Common myeloid progenitor, CD34-positive (primary cell): ENCODE data around the gene PPP1R11.

Experiments used
- CTCF ChIA-PET: fragments of 350-600 bp; sonication (Branson Sonifier 250); formaldehyde crosslinking; loops from one replicate; lab custom pipeline; 2021; ENCODE audit warnings: antibody characterized with exemption; lab: Charles Lee
- POLR2A ChIA-PET: fragments of 350-600 bp; sonication (Branson Sonifier 250); formaldehyde crosslinking; loops from one replicate; lab custom pipeline; 2021; ENCODE audit warnings: antibody characterized with exemption; lab: Charles Lee
- DNase-seq, 3 donors: peaks; one replicate each; pipeline versions ENCODE4 v3.0.0 to v3.0.0-alpha.2; 2013
- H3K27ac ChIP-seq, 2 experiments: 1 replicate in 1 of 2; 2 replicates in 1 of 2; pipeline ENCODE4 v1.7.0; 2013; ENCODE audit warnings: inconsistent platforms in 2 of 2, low read length in 2 of 2, mild to moderate bottlenecking in 2 of 2, low read depth in 1 of 2, moderate library complexity in 1 of 2; ENCODE audit not compliant: severe bottlenecking in 2 of 2, insufficient read depth in 1 of 2, poor library complexity in 1 of 2
- H3K27me3 ChIP-seq, 5 experiments: replicated peaks in 2 of 5; 1 replicate in 3 of 5; 2 replicates in 2 of 5; pipeline versions ENCODE4 v1.6.1 to v1.7.0; 2013; ENCODE audit warnings: low read length in 4 of 5, mild to moderate bottlenecking in 2 of 5, moderate library complexity in 2 of 5, inconsistent platforms in 1 of 5; ENCODE audit not compliant: insufficient read depth in 5 of 5, control insufficient read depth in 4 of 5
- H3K36me3 ChIP-seq, 4 experiments: 1 replicate in 2 of 4; 2 replicates in 2 of 4; pipeline versions ENCODE4 v1.6.1 to v1.7.0; 2013; ENCODE audit warnings: low read length in 3 of 4, control low read depth in 1 of 4, mild to moderate bottlenecking in 1 of 4; ENCODE audit not compliant: control insufficient read depth in 4 of 4, insufficient read depth in 4 of 4
- H3K4me1 ChIP-seq, 4 experiments: 1 replicate in 3 of 4; 2 replicates in 1 of 4; pipeline versions ENCODE4 v1.6.1 to v1.7.1; 2013; ENCODE audit warnings: low read length in 3 of 4, mild to moderate bottlenecking in 3 of 4, control low read depth in 1 of 4, inconsistent platforms in 1 of 4, moderate library complexity in 1 of 4; ENCODE audit not compliant: control insufficient read depth in 4 of 4, insufficient read depth in 4 of 4; ENCODE audit errors: control extremely low read depth in 1 of 4
- H3K4me3 ChIP-seq, 7 experiments: 1 replicate in 4 of 7; 2 replicates in 3 of 7; pipeline versions ENCODE4 v1.5.1 to v1.7.0; 2013; ENCODE audit warnings: mild to moderate bottlenecking in 7 of 7, low read length in 6 of 7, moderate library complexity in 6 of 7, inconsistent platforms in 2 of 7, low read depth in 2 of 7, control low read depth in 1 of 7; ENCODE audit not compliant: insufficient read depth in 4 of 7, control insufficient read depth in 1 of 7; ENCODE audit errors: extremely low read depth in 1 of 7
- H3K9me3 ChIP-seq, 5 experiments: 1 replicate in 4 of 5; 2 replicates in 1 of 5; pipeline versions ENCODE4 v1.6.1 to v1.7.1; 2013; ENCODE audit warnings: low read length in 4 of 5, mild to moderate bottlenecking in 2 of 5, inconsistent platforms in 1 of 5, low read depth in 1 of 5, moderate library complexity in 1 of 5; ENCODE audit not compliant: control insufficient read depth in 4 of 5, insufficient read depth in 2 of 5; ENCODE audit errors: control extremely low read depth in 1 of 5
- WGBS: methylation state at CpG from one replicate; pipeline ENCODE4 v1.1.5; 2013; ENCODE audit not compliant: insufficient coverage; 5-methylcytosine and 5-hydroxymethylcytosine counted together

Gene PPP1R11

DNA sequence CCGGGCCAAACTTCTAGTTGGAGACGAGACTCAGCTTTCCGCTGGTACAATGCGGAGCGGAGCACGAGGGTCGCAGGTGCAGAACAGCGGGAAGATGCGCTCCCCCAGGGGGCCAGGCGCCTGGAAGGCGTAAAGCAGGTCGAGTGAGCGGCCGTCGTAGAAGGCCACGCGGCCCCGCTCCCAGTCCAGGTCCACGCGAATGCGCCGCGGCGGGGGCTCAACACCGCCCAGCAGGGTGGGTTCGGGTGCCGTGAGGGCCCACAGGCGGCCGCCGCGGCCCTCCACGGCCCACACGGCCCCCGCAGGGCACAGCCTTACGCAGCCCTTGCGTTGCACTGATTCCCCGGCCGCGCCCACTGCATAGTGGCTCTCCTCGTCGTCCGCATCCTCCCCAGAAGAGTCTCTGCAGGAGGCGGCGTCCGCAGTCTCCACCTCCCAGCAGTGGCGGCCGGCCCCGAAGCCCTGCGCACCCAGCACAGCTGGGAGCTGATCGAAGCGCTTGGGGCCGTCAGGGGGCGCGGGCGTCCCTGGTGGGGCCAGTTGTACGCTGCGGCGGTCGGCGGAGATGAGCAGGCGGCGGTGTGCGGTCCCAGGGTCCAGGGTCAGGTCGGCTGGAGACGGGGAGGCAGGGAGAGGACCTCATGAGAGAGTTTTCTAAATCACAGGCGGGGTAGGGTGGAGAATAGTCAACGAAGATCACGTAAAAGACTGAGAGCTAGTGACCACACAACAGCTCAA, 4.3 kb downstream of the PPP1R11 start:
- WGBS = 22% methylated on average over 48 of the region's 68 CpGs
- Histone ChIP-seq H3K4me1 (peaks cover 6 to 42% (median 29%) of the 10 kb centered on the region in 4 experiments), H3K4me3 (peak overlapping the region in 3 of 7 experiments; percentile 12 to 45 (median 38)), H3K27me3 (peaks cover 6 to 64% (median 34%) of the 10 kb centered on the region in 5 experiments), H3K27ac (no peak overlapping the region), H3K9me3 (no peaks in the 10 kb centered on the region), H3K36me3 (peaks cover 0 to 23% (median 13%) of the 10 kb centered on the region in 4 experiments)
- ChIA-PET CTCF (interaction anchor here (1.0 to 2.1 kb wide), 4 partner anchors 11 to 87 kb away, joined by 3 to 9 read pairs (median 4); partner anchors contain the start of gene POLR1H), POLR2A (interaction anchor here (0.6 kb wide), 1 partner anchor 10 kb away, joined by 3 read pairs; the partner anchor contains the start of gene POLR1H)
- DNase-seq = peak; percentile 32 to 46 (median 43)

DNA sequence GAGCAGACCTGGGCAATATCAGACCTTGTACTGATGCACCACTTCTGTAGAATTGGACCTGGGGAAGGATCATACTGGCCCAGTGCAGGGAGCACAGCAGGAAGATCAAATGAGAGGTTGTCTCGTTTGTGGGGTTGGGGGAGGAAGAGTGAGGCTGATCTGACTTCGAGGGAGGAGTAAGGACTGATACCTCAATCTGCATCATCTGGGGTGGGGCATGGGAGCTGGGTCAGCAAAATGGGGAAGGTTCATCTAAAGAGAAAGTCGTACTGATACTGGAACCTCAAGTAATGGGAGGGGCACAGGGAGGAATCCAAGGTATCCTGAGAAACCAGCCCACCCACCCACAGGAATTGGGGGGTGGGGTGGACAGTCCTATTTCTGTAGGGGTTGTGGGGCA, 4.9 kb downstream of the PPP1R11 start:
- H3K27ac ChIP-seq = no peak overlapping the region
- H3K4me1 ChIP-seq = peaks cover 5 to 37% (median 27%) of the 10 kb centered on the region in 4 experiments
- H3K4me3 ChIP-seq = no peak overlapping the region
- H3K36me3 ChIP-seq = peaks cover 0 to 23% (median 13%) of the 10 kb centered on the region in 4 experiments
- DNase-seq = no peak
- no peaks in the 10 kb centered on the region for H3K9me3 ChIP-seq
- ChIA-PET POLR2A (no interaction called here), CTCF (interaction anchor here (1.8 to 2.1 kb wide), 2 partner anchors 11 to 59 kb away, joined by 6 to 9 read pairs; partner anchors contain the start of gene POLR1H)
- peaks cover 8 to 70% (median 36%) of the 10 kb centered on the region in 5 experiments for H3K27me3 ChIP-seq
- WGBS = 56% methylated on average over 3 of the region's 3 CpGs

DNA sequence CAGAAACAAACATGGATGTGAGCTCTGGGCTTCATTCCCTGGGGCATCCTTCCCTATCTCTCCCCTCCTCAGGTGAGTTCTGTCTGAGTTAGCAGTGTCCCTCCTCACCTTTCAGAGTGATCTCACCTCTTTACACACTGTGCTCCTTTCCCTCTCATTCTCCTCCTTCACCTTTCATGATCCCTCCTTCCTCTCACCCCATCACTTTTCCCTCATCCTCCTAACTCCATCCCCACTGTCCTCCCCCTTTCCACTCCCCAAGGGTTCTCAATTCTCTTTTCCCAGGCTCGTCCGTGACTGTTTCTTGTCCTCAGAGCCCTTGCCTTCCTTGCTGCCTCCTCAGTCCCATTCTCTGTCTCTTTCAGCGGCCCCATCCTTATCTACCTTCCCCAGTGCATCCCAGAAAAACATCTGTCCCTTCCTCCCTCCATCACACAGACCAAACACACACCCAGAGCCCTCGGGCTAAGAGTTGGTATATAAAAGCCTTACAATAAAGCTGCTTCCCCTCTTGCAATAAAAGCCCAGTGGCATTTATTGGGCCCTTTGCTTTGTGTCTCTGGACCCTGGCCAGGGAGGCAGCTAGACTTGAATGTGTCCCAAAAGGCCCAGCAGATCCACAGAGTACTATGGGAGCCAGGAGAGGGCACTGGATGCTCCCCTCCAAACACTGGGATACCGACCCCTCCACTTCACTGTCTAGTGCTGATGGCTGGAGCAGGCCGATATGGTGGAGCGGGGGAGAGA, 6.7 kb downstream of the PPP1R11 start:
- CTCF ChIA-PET = interaction anchor here (0.9 to 1.4 kb wide), 3 partner anchors 29 to 58 kb away, joined by 3 read pairs; no protein-coding TSS in a partner anchor
- POLR2A ChIA-PET = interaction anchor here (0.6 kb wide), 2 partner anchors 13 to 79 kb away, joined by 3 read pairs; partner anchors contain the start of gene POLR1H

DNA sequence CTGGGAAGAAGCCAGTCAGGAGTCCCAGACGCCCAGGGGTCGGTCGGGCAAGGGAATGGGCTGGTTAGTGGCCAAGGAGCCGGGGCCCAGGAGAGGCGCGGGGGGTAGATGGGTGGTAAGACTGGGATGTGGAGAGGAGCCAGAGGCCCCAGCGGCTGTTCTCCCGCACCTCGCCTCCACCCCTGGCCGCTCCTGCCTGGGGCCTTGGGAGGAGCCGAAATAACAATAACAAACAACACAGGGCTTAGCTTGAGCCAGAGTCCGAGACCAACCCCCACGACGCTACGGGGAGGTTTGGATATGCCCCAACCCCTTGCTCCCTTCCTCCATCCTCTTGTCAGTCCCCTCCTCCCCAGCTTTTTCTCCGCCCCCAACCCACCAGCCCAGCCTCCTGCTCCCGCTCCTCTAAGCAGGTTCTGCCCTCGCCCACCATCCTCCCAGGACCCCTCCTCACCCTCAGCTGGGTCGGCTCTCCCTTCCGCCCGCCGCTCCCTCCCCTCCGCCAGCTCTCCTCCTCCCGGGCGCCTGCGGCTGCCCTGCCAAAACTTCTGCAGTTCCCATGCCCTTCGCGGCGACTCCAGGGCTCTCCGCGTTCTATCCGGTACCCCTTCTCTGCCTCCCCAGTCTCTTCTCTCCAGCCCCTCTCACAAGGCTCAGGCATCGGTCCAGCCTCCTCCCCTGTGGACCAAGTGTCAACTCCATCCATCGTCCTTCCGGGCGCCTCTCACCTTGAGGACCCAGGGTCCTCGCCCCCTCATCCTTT, 7.5 kb downstream of the PPP1R11 start:
- H3K4me3 ChIP-seq = peak overlapping the region in 4 of 7 experiments; percentile 16 to 64 (median 56)
- peak in 1 of 3 donors; percentile 7 for DNase-seq
- peaks cover 12 to 94% (median 55%) of the 10 kb centered on the region in 5 experiments for H3K27me3 ChIP-seq
- peaks cover 0 to 12% (median 6%) of the 10 kb centered on the region in 4 experiments for H3K36me3 ChIP-seq
- ChIA-PET CTCF (interaction anchor here (0.7 to 1.4 kb wide), 4 partner anchors 15 to 57 kb away, joined by 3 read pairs; no protein-coding TSS in a partner anchor), POLR2A (no interaction called here)
- H3K27ac ChIP-seq = no peak overlapping the region
- H3K4me1 ChIP-seq = peaks cover 0 to 32% (median 21%) of the 10 kb centered on the region in 4 experiments
- H3K9me3 ChIP-seq = no peaks in the 10 kb centered on the region
- 13% methylated on average over 30 of the region's 37 CpGs for WGBS

More for the DNA sequence above, 6.7 kb downstream of the PPP1R11 start:
- H3K4me3 ChIP-seq = no peak overlapping the region
- no peak for DNase-seq
- H3K9me3 ChIP-seq = no peaks in the 10 kb centered on the region
- H3K27me3 ChIP-seq = peaks cover 11 to 87% (median 47%) of the 10 kb centered on the region in 5 experiments
- H3K4me1 ChIP-seq = peaks cover 0 to 32% (median 21%) of the 10 kb centered on the region in 4 experiments
- 72% methylated on average over 7 of the region's 7 CpGs for WGBS
- peaks cover 0 to 20% (median 12%) of the 10 kb centered on the region in 4 experiments for H3K36me3 ChIP-seq
- H3K27ac ChIP-seq = no peak overlapping the region

DNA sequence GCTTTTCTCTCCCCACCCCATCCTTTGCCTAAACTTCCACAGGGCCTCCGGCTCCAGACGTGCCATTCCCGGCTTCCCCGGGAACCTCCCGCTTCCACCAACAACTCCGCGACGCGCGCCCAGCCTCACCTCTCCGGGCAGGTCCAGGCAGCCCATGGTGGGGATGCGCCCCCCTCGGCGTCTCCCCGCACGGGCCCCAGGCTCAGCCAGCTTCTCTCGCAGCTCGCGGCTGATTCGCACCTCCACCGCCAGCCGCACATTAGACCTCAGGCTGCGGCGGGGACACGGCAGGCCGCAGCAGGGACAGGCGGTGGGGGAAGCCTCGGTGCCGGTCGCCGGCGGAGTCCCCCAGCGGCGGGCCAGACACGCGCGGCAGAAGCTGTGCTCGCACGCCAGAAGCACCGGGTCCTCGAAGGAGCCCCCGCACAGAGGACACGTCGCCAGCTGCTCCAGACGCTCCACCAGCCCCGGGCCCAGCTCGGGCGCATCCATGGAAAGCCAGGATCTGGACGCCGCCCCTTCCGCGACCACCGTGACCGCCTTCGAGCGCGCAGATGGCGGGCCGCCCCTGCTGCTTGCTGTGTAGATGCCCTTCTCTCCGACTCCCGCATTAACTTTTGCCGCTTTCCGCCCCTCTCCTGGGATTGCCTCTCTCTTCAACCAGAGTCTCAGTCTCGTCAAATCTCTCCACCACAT, 8.2 kb downstream of the PPP1R11 start, which contains the start of gene RNF39:
Gene RNF39, minus strand, starts transcription at position 676 of the 696 bp plus-strand sequence. Its CDS starts 184 bp downstream, at position 492.
- no peaks in the 10 kb centered on the region for H3K9me3 ChIP-seq
- WGBS = 1% methylated on average over 53 of the region's 64 CpGs
- peaks cover 0 to 5% (median under 1%) of the 10 kb centered on the region in 4 experiments for H3K36me3 ChIP-seq
- DNase-seq = peak in 2 of 3 donors; percentile 48 to 61
- peaks cover 14 to 96% (median 58%) of the 10 kb centered on the region in 5 experiments for H3K27me3 ChIP-seq
- peaks cover 0 to 32% (median 21%) of the 10 kb centered on the region in 4 experiments for H3K4me1 ChIP-seq
- H3K4me3 ChIP-seq = peak within 1 kb of the TSS in 4 of 7 experiments; percentile 16 to 64 (median 56)
- H3K27ac ChIP-seq = no peak within 1 kb of the TSS
- CTCF ChIA-PET = interaction anchor here (2.9 kb wide), 1 partner anchor 28 kb away, joined by 10 read pairs; no protein-coding TSS in a partner anchor
- POLR2A ChIA-PET = no interaction called here
